Measurements from ENCODE around the gene P2RX3. TPM values are rescaled to one million over a fixed set of nuclear protein-coding genes. Genes with fewer than 3 reads are reported as not detected.

The P2RX3 gene
- total and polyA plus RNA-seq, 10 of the 15 experiments (the other 5 are each of a cell fraction or from before 2014, with no cell fraction given) = 0.05 to 0.12 TPM; not detected in 8

DNA sequence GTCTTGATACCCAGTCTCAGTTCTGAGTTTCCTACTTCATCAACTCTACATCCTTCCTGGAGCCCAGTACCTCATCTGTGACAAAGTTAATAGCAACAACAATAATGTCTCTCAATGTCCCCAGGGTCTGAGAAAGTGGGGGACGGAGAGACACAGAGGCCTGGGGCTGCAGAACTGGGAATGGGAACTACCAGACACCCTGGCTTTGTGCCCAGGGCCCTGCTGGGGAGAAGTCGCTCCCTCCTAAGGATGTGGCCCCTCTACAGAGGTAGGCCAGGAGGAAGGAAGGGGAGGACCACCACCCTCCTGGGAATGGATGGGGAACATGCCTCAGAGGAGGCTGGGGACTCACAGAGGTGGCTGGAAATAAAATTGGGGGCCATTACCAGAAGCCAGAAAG, 37.3 kb downstream of the P2RX3 start:
- Histone ChIP-seq H3K9ac (ENCODE audit: control insufficient read depth, insufficient read depth, low read length) (no peak overlapping the region), H3K79me2 (ENCODE audit: control insufficient read depth, insufficient read depth, low read length) (no peaks in the 10 kb centered on the region), H3K4me3 (no peak overlapping the region), H2AFZ (ENCODE audit: control insufficient read depth, low read depth, low read length) (no peak overlapping the region), H3K27me3 (replicated peaks in 1 of 2; ENCODE audit: control insufficient read depth in 2 of 2, insufficient read depth in 2 of 2, low read length in 1 of 2) (no peaks in the 10 kb centered on the region; a peak in 1 of 4 replicates), H3K36me3 (ENCODE audit: control insufficient read depth in 2 of 2, insufficient read depth in 2 of 2, low read length in 1 of 2) (no peaks in the 10 kb centered on the region), H3K4me2 (ENCODE audit: control insufficient read depth, insufficient read depth) (no peak overlapping the region), H4K20me1 (ENCODE audit: control insufficient read depth, insufficient read depth) (no peaks in the 10 kb centered on the region), H3K27ac (ENCODE audit: control insufficient read depth, insufficient read depth) (no peak overlapping the region), H3K4me1 (ENCODE audit: control insufficient read depth, insufficient read depth, low read length) (no peaks in the 10 kb centered on the region), H3K9me3 (replicated peaks; ENCODE audit: control insufficient read depth, insufficient read depth, low read length) (no peaks in the 10 kb centered on the region)
- WGBS (ENCODE audit: insufficient coverage, insufficient replicate concordance, low lambda C conversion rate, missing lambda C conversion rate) = 0% methylated on average over 2 of the region's 2 CpGs
- ChIA-PET CTCF (no interaction called here), SMC1A (ENCODE audit: uncharacterized antibody, unreplicated experiment) (no interaction called here), RAD21 (ENCODE audit: unreplicated experiment) (no interaction called here), POLR2A (no interaction called here)
- FAIRE-seq = no peak
- intact Hi-C loops (cut with micrococcal nuclease; ENCODE audit: unreplicated experiment) = no loop called here
- DNase-seq (ENCODE audit: low read depth, low spot score) = no peak
- ATAC-seq = no peak
- TF ChIP-seq ATF2 (IDR thresholded peaks at IDR 0.05; ENCODE audit: low read length) = no peak
- TF ChIP-seq ETV6 (conservative IDR thresholded peaks at IDR 0.05 in 1 of 2, IDR thresholded peaks at IDR 0.05 in 1 of 2; ENCODE audit: borderline replicate concordance in 1 of 2, low read depth in 1 of 2) = no peak
- no peak for TF ChIP-seq ZNF217 (IDR thresholded peaks at IDR 0.05)
- no peak for TF ChIP-seq SKIL (IDR thresholded peaks at IDR 0.05; ENCODE audit: low read depth, poor library complexity, severe bottlenecking)
- in situ Hi-C loops (cut with MboI) = no loop called here
- BruUV-seq (replicated peaks) = no TSS peak
